Measurements from ENCODE around the gene SLC2A4RG. TPM values are rescaled to one million over a fixed set of nuclear protein-coding genes. Genes with fewer than 3 reads are reported as not detected.
A peak's percentile ranks its signal among the peaks of the same experiment; 100 is the strongest.

Gene SLC2A4RG
- total and polyA plus RNA-seq, 2 of the 13 experiments (the other 11 are each of a cell fraction or from before 2014, with no cell fraction given) = 91.4 to 95.9 TPM

- TF ChIP-seq, protein P1, sequence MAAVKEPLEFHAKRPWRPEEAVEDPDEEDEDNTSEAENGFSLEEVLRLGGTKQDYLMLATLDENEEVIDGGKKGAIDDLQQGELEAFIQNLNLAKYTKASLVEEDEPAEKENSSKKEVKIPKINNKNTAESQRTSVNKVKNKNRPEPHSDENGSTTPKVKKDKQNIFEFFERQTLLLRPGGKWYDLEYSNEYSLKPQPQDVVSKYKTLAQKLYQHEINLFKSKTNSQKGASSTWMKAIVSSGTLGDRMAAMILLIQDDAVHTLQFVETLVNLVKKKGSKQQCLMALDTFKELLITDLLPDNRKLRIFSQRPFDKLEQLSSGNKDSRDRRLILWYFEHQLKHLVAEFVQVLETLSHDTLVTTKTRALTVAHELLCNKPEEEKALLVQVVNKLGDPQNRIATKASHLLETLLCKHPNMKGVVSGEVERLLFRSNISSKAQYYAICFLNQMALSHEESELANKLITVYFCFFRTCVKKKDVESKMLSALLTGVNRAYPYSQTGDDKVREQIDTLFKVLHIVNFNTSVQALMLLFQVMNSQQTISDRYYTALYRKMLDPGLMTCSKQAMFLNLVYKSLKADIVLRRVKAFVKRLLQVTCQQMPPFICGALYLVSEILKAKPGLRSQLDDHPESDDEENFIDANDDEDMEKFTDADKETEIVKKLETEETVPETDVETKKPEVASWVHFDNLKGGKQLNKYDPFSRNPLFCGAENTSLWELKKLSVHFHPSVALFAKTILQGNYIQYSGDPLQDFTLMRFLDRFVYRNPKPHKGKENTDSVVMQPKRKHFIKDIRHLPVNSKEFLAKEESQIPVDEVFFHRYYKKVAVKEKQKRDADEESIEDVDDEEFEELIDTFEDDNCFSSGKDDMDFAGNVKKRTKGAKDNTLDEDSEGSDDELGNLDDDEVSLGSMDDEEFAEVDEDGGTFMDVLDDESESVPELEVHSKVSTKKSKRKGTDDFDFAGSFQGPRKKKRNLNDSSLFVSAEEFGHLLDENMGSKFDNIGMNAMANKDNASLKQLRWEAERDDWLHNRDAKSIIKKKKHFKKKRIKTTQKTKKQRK (IDR thresholded peaks at IDR 0.05; ENCODE audit: low read length) = no peak
- TF ChIP-seq GPN1 (CRISPR knock-in tag; IDR thresholded peaks at IDR 0.05; ENCODE audit: borderline replicate concordance) = 0 out of 2 replicates have a peak, but pooled peaks have one; percentile 64
- TF ChIP-seq RBFOX2 (IDR thresholded peaks at IDR 0.05; ENCODE audit: low read depth, low read length) = peak; percentile 45; the same call in 1 of the 2 replicates
- 0 out of 4 replicates have a peak, but pooled peaks of 1 of the 2 experiments have one; percentile 3 for TF ChIP-seq POLR2A (IDR thresholded peaks at IDR 0.05; ENCODE audit: insufficient read depth in 1 of 2, low read depth in 2 of 2, low read length in 2 of 2)
- no peak for TF ChIP-seq HOMEZ (CRISPR knock-in tag; IDR thresholded peaks at IDR 0.05; ENCODE audit: low read depth)
- no peak for TF ChIP-seq ZNF138 (CRISPR knock-in tag; IDR thresholded peaks at IDR 0.05; ENCODE audit: low read depth)
- peak; percentile 3; the same call in 1 of the 2 replicates for TF ChIP-seq ZNF788 (CRISPR knock-in tag; IDR thresholded peaks at IDR 0.05; ENCODE audit: borderline replicate concordance)
- TF ChIP-seq ZNF296 (CRISPR knock-in tag; conservative IDR thresholded peaks at IDR 0.05) = 0 out of 2 replicates have a peak, but pooled peaks have one; percentile 54
- TF ChIP-seq ZNF777 (CRISPR knock-in tag; IDR thresholded peaks at IDR 0.05) = no peak
- TF ChIP-seq ZNF337 (CRISPR knock-in tag; IDR thresholded peaks at IDR 0.05; ENCODE audit: borderline replicate concordance, low read depth) = no peak
- peak in 1 of 2 experiments; percentile 45; a peak in 1 of 4 replicates for TF ChIP-seq KLF16 (CRISPR knock-in tag; IDR thresholded peaks at IDR 0.05)
- TF ChIP-seq KDM2A (CRISPR knock-in tag; IDR thresholded peaks at IDR 0.05; ENCODE audit: borderline replicate concordance, low read depth) = peak; percentile 10; the same call in 1 of the 2 replicates
- peak; percentile 27; the same call in 1 of the 2 replicates for TF ChIP-seq ZC3H4 (CRISPR knock-in tag; IDR thresholded peaks at IDR 0.05; ENCODE audit: borderline replicate concordance)
- TF ChIP-seq, protein P2, sequence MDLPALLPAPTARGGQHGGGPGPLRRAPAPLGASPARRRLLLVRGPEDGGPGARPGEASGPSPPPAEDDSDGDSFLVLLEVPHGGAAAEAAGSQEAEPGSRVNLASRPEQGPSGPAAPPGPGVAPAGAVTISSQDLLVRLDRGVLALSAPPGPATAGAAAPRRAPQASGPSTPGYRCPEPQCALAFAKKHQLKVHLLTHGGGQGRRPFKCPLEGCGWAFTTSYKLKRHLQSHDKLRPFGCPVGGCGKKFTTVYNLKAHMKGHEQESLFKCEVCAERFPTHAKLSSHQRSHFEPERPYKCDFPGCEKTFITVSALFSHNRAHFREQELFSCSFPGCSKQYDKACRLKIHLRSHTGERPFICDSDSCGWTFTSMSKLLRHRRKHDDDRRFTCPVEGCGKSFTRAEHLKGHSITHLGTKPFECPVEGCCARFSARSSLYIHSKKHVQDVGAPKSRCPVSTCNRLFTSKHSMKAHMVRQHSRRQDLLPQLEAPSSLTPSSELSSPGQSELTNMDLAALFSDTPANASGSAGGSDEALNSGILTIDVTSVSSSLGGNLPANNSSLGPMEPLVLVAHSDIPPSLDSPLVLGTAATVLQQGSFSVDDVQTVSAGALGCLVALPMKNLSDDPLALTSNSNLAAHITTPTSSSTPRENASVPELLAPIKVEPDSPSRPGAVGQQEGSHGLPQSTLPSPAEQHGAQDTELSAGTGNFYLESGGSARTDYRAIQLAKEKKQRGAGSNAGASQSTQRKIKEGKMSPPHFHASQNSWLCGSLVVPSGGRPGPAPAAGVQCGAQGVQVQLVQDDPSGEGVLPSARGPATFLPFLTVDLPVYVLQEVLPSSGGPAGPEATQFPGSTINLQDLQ (CRISPR knock-in tag; IDR thresholded peaks at IDR 0.05) = 0 out of 2 replicates have a peak, but pooled peaks have one; percentile 29
- no peak for TF ChIP-seq ZNF816 (CRISPR knock-in tag; IDR thresholded peaks at IDR 0.05; ENCODE audit: borderline replicate concordance)
- TF ChIP-seq RFXANK (CRISPR knock-in tag; IDR thresholded peaks at IDR 0.05) = no peak
- no peak for TF ChIP-seq STAT5B (CRISPR knock-in tag; IDR thresholded peaks at IDR 0.05)
- TF ChIP-seq, protein P3, sequence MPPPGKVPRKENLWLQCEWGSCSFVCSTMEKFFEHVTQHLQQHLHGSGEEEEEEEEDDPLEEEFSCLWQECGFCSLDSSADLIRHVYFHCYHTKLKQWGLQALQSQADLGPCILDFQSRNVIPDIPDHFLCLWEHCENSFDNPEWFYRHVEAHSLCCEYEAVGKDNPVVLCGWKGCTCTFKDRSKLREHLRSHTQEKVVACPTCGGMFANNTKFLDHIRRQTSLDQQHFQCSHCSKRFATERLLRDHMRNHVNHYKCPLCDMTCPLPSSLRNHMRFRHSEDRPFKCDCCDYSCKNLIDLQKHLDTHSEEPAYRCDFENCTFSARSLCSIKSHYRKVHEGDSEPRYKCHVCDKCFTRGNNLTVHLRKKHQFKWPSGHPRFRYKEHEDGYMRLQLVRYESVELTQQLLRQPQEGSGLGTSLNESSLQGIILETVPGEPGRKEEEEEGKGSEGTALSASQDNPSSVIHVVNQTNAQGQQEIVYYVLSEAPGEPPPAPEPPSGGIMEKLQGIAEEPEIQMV (CRISPR knock-in tag; IDR thresholded peaks at IDR 0.05; ENCODE audit: low read depth) = no peak
- no peak for TF ChIP-seq JUNB (CRISPR knock-in tag; IDR thresholded peaks at IDR 0.05; ENCODE audit: borderline replicate concordance)
- no peak for TF ChIP-seq PHF5A (CRISPR knock-in tag; IDR thresholded peaks at IDR 0.05; ENCODE audit: low read depth, unreplicated experiment)
- peak; percentile 39; the same call in 1 of the 2 replicates for TF ChIP-seq SP4 (CRISPR knock-in tag; IDR thresholded peaks at IDR 0.05)
Observed at GRCh38 chr20:63745424-63745805, 5.8 kb downstream of the SLC2A4RG start (continued).

Measured in HepG2 (cell line).